Neural crest cell (in vitro differentiated cells): ENCODE data around the gene SORCS2. TPM values are rescaled to one million over a fixed set of nuclear protein-coding genes. Genes with fewer than 3 reads are reported as not detected.

Experiments
- DNase-seq: peaks from one replicate; pipeline ENCODE4 v3.0.0; 2021; ENCODE audit warnings: low read depth, mixed read lengths, low spot score
- H3K27ac Mint-ChIP-seq: one replicate; pipeline ENCODE4 v1.8.0; 2021; ENCODE audit warnings: mild to moderate bottlenecking, mixed read lengths; ENCODE audit not compliant: unreplicated experiment
- H3K27me3 Mint-ChIP-seq: 2 replicates; pipeline ENCODE4 v1.8.0; 2021; ENCODE audit warnings: low read depth, mild to moderate bottlenecking, mixed read lengths
- H3K36me3 Mint-ChIP-seq: 2 replicates; pipeline ENCODE4 v1.8.0; 2021; ENCODE audit warnings: low read depth, mild to moderate bottlenecking, mixed read lengths
- H3K4me1 Mint-ChIP-seq: 2 replicates; pipeline ENCODE4 v1.8.0; 2021; ENCODE audit warnings: mixed read lengths
- H3K4me3 Mint-ChIP-seq: one replicate; pipeline ENCODE4 v1.8.0; 2021; ENCODE audit warnings: mild to moderate bottlenecking, mixed read lengths
- H3K9me3 Mint-ChIP-seq: 2 replicates; pipeline ENCODE4 v1.8.0; 2021; ENCODE audit warnings: mixed read lengths
- total RNA-seq: library from RNA; stranded (reverse); gene quantifications from 2 replicates; pipeline ENCODE4 v1.2.1, GENCODE V29; 2021
- TF ChIP-seq, protein P1 (sequence below): fragments of 200-600 bp; sonication (generic); conservative IDR thresholded peaks from 2 replicates; pipeline ENCODE4 v1.5.0; 2021; ENCODE audit warnings: antibody characterized with exemption, mild to moderate bottlenecking

SORCS2 gene
- total RNA-seq, 1 donor from 2014 or later = 1.1 TPM

DNA sequence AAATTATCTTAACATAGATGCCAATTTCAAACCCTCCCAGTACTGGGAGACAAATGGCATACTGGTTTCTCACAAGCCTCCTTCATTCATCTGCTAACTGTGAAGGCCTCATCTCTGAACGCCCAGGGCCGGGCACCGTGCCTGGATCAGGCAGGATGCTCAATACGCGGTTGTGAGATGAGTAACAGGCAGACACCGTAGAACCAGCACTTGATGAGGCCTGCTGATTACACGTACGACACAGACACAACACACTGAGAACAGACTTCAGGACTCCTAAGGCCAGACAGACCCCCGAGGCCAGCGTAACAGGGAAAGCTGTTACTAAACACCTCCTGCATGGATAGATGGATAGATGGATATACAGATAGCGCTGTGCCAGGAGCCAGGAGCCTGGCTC is 592.7 kb downstream of the SORCS2 start:
- no peak for DNase-seq
- Mint-ChIP-seq H3K4me1 (peaks cover 33% of the 10 kb centered on the region), H3K27me3 (no peaks in the 10 kb centered on the region), H3K4me3 (no peak overlapping the region), H3K27ac (no peak overlapping the region), H3K9me3 (no peaks in the 10 kb centered on the region), H3K36me3 (peaks cover 9% of the 10 kb centered on the region)
- TF ChIP-seq, protein P1, sequence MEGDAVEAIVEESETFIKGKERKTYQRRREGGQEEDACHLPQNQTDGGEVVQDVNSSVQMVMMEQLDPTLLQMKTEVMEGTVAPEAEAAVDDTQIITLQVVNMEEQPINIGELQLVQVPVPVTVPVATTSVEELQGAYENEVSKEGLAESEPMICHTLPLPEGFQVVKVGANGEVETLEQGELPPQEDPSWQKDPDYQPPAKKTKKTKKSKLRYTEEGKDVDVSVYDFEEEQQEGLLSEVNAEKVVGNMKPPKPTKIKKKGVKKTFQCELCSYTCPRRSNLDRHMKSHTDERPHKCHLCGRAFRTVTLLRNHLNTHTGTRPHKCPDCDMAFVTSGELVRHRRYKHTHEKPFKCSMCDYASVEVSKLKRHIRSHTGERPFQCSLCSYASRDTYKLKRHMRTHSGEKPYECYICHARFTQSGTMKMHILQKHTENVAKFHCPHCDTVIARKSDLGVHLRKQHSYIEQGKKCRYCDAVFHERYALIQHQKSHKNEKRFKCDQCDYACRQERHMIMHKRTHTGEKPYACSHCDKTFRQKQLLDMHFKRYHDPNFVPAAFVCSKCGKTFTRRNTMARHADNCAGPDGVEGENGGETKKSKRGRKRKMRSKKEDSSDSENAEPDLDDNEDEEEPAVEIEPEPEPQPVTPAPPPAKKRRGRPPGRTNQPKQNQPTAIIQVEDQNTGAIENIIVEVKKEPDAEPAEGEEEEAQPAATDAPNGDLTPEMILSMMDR = no peak

DNA sequence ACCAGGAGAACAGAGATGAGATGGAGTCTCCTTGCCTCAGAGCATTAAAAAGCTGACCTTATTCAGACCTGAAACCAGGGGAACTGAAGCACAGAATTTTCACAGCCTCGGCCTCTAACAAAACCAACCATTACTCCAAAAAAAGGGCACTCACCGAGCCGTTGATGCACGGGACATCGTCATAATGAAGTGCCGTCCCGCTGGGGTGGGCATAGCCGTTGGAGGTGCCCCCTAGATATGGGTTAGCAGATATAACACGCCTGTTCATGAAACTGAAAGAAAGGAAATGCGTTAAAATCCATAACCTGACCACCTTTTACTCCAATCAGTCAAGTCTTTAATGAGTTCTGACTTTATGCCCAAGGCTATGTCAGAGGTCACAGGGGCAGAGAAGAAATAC is 593.7 kb downstream of the SORCS2 start:
- H3K4me3 Mint-ChIP-seq = no peak overlapping the region
- H3K4me1 Mint-ChIP-seq = peaks cover 29% of the 10 kb centered on the region
- H3K9me3 Mint-ChIP-seq = no peaks in the 10 kb centered on the region
- TF ChIP-seq, protein P1 = no peak
- no peaks in the 10 kb centered on the region for H3K27me3 Mint-ChIP-seq
- DNase-seq = no peak
- H3K27ac Mint-ChIP-seq = no peak overlapping the region
- peaks cover 6% of the 10 kb centered on the region for H3K36me3 Mint-ChIP-seq

DNA sequence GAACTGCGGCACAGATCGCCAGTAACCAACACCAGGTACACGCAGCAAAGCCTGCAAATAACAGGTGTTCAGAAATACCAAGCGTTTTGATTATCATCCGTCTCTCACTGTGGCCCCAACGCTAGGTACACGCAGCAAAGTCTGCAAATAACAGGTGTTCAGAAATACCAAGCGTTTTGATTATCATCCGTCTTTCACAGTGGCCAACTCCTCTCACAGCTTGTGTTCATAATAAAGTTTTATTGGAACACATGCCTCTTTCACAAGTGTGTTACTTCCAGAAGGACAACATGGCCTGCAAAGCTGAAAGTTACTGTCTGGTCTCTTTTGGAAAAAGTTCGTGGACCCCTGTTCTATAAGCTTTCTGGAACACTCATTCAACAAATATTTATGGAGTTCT is 594.2 kb downstream of the SORCS2 start:
- H3K9me3 Mint-ChIP-seq = no peaks in the 10 kb centered on the region
- H3K36me3 Mint-ChIP-seq = peaks cover 6% of the 10 kb centered on the region
- H3K4me3 Mint-ChIP-seq = no peak overlapping the region
- no peak for DNase-seq
- TF ChIP-seq, protein P1 = no peak
- H3K4me1 Mint-ChIP-seq = peaks cover 24% of the 10 kb centered on the region
- H3K27me3 Mint-ChIP-seq = no peaks in the 10 kb centered on the region
- H3K27ac Mint-ChIP-seq = no peak overlapping the region

DNA sequence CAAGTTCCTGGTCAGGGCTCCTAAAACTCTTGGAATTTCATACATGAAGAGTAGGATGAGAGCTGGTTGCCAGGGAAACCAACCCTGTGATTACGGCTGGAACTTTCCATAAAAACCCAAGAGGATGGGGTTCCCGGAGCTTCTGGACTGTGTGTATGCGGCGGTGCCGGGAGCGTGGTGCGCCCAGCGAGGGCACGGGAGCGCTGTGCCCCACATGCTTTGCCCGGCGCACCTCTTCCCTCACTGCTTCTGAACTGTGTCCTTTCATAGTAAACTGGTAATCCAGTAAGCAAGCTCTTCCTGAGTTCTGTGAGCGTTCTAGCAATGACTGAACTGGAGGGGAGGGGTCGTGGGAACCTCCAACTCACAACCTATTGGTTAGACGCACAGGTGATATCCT is 594.7 kb downstream of the SORCS2 start:
- Mint-ChIP-seq H3K4me1 (peaks cover 19% of the 10 kb centered on the region), H3K36me3 (peaks cover 6% of the 10 kb centered on the region), H3K27me3 (no peaks in the 10 kb centered on the region), H3K9me3 (no peaks in the 10 kb centered on the region), H3K27ac (no peak overlapping the region), H3K4me3 (no peak overlapping the region)
- no peak for DNase-seq
- TF ChIP-seq, protein P1 = no peak

DNA sequence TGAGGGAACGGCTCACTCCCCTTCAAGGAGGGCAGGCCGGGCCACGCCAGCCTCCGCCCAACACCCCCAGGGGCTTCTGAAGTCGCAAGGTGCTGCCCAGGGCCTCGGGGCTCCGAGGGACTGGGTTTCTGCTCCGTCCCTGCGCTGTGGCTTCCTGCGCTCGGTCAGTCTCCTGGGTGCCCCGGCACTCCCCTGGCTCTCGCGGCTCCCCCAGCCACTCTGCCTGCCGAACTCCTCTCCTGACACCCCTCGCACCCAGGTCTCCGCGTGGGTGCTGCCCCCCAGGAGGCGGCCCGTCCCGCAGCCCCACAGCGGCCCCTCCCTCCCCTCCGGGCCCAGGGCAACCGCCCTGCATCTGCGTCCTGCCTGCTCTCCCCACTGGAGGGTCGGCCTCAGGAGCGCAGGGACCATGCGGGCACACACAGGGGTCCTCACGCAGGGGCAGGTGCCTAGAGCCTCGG is 595.4 kb downstream of the SORCS2 start:
- Mint-ChIP-seq H3K4me1 (peaks cover 19% of the 10 kb centered on the region), H3K9me3 (no peaks in the 10 kb centered on the region), H3K36me3 (peaks cover 6% of the 10 kb centered on the region), H3K4me3 (no peak overlapping the region), H3K27me3 (no peaks in the 10 kb centered on the region), H3K27ac (no peak overlapping the region)
- DNase-seq = no peak
- TF ChIP-seq, protein P1 = no peak

DNA sequence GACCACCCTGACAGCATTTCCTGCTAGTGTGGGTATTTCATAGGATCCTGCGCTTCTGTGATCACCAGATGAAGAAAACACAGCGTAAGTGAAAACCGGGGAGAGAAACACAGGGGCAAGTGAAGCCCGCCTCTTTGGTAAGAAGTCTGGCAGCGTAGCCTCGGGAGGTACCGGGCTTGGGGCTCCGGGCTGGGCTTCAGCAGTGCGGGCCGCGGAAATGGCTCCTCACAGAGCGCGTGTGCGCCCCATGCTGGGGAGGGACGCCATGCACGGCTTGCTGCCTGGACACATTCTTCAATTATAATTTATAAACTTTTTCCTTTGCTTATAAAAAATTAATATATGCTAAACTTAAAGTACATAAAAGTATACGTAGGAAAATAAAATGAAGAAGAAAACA is 595.9 kb downstream of the SORCS2 start:
- Mint-ChIP-seq H3K27me3 (no peaks in the 10 kb centered on the region), H3K4me3 (no peak overlapping the region), H3K36me3 (peaks cover 6% of the 10 kb centered on the region), H3K9me3 (no peaks in the 10 kb centered on the region), H3K27ac (no peak overlapping the region), H3K4me1 (peaks cover 19% of the 10 kb centered on the region)
- TF ChIP-seq, protein P1 = no peak
- no peak for DNase-seq
